ENCODE results near the gene YES1.

- TF ChIP-seq CTCF (IDR thresholded peaks at IDR 0.05): no peak
- TF ChIP-seq POLR2A (IDR thresholded peaks at IDR 0.05): peak in 1 of 2 donors; percentile 5
Measured at GRCh38 chr18:711657-712400, 100.2 kb downstream of the YES1 start.

All from Peyer's patch (tissue), 4 donors.